Uterus (tissue), 2 donors: Measurements from ENCODE around the gene MAGI2.

Experiments
- CTCF ChIP-seq, 4 experiments: fragments of 200-600 bp in 2 of 4; fragments of 450-650 bp in 2 of 4; sonication (generic) in 2 of 4; IDR thresholded peaks; one replicate each; pipeline ENCODE4 v1.5.1; 2016 to 2019; ENCODE audit warnings: antibody characterized with exemption in 4 of 4, mild to moderate bottlenecking in 2 of 4, moderate library complexity in 1 of 4
- POLR2A ChIP-seq, 2 donors: fragments of 450-650 bp; IDR thresholded peaks; one replicate each; pipeline ENCODE4 v1.6.1; 2016; ENCODE audit warnings: antibody characterized with exemption in 2 of 2, mild to moderate bottlenecking in 1 of 2, moderate library complexity in 1 of 2

- TF ChIP-seq POLR2A (IDR thresholded peaks at IDR 0.05) = no peak
- no peak for TF ChIP-seq CTCF (IDR thresholded peaks at IDR 0.05)
Observed at GRCh38 chr7:78111386-78111785, 1342.1 kb downstream of the MAGI2 start.
